HG03439 (cell line): ENCODE measurements around the gene SYT2.
"Not testable (repeated sequence)": the region's sequence is repeated elsewhere in the genome, so short reads cannot be mapped to it uniquely, and the experiment has no call there.

Experiments
- ATAC-seq: cut with Tn5 transposase; IDR thresholded peaks from one replicate; pipeline ENCODE4 v1.9.1; 2021; ENCODE audit warnings: mild to moderate bottlenecking, moderate library complexity; ENCODE audit not compliant: unreplicated experiment

Gene SYT2

DNA sequence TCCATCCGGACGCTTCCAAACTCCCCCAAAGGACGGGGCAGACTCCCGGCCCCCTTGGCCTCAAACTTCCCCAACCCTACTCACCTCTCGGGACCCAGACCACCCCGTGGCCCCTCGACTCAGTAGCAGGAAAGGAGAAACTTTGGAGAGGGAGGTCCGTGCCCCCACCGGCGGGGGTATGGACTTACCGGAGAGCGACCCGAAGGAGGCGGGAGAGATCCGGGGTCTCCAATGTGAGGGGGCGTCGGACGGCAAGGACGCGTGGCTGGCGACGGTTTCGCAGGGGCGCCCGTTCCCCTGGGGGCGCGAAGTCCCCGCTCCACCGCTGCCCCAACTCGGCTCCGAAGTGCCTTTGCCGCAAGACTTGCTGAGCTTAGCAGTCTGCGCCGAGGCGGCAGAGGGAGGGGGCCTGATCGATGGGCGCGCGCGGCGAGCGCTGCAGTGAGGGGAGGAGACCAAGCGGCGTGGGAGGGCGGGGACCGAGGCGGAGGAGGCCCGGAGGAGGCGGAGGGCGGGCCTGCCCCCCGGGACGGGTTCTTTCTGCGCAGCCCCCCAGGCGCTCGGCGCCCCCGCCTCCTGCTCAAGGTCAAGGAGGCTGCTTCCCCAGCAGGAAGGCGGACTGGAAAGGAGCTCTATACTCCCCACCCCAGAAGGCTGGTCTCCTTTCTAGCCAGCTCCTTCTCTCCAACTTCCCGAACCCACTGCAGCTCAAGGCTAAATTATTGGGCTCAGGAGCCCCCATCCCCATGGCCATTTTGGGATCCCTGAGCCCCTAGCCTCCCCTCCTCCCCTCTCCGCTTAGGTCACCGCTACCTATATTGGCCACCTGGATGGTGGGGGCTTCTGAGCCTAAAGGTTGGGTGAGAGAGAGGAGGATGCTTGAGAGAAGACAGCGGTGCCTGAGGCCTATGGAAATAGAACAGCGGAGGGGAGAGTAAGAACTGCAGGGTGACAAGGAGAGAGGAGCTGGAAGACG is at the start of gene SYT2:
SYT2 (minus strand) TSS at position 385 of the 976 bp plus-strand sequence. CDS start 104,682 bp downstream, outside the sequence.
- no peak for ATAC-seq

DNA sequence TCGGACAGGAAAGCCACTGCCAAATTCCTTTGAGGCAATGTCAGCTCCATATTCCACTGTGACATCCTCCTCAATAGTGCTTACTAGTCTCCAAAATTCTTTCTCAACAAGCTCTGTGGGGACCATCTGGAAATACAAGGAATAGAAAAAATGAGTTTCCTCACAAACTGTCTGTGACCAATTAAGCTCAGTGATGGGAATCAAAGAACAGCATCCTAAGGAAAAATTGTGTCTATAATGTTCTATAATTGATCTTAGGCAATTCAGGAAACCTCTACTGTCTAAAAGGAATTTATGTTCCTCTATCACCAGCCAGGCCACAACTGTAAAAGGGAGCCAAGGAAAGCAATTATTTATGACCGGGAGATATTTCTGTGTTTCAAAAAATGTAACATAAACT is 46.1 kb upstream of the SYT2 start:
- ATAC-seq, result no peak

DNA sequence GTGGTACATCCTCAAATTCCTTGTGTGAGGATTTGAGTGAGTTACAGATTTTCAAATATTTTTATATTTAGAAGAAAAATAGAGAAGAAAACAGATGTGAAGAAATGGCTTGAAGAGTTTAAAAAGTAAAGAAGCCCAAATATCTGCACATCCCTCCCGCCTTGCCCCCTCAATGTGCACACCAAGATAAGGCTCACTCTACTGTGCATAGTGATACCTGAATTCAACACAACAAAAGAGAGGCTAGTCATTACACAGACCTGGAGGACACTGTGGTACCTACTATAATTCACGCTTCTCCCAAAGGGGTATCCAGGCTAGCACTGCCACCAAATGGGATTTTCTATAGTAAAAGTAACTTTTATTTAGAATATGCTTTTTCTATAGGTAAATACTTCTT is 44.0 kb upstream of the SYT2 start:
- no peak for ATAC-seq

DNA sequence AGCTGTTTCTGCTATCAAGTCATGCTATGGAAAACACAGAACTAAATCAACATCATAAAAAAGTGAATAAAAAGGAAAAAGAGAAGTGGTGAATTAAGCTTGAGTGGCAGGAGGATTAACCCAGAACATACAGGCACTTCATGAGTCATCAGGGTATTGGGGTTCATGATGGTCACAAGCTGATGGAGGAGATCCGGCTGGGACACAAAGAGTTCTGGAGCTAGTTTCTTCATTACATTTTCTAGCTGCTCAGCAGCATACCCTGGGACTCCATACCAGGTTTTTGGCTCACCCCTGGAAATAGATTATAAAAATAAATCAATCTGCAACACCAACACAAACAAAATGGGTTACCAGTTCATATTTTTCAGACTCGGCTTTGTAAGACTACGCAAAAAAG is 42.5 kb upstream of the SYT2 start:
- ATAC-seq, result no peak

DNA sequence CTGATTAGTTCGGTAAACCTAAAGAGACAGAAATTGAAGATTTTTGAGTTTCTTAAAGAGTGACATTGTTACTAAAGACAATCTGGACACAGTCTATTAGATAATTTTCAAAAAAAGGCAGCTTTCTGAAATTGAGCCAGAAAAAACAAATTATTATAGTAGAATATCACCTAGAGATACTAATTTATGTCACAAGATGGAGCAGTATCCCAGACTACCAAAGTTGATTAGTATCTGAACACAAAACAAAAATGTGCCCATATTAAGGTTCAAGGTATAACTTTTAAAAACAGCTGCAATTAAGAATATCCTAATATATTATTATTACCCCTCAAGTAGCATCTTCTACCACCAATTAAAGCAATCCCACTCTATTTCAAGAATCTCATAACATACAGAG is 40.5 kb upstream of the SYT2 start:
- no peak for ATAC-seq

DNA sequence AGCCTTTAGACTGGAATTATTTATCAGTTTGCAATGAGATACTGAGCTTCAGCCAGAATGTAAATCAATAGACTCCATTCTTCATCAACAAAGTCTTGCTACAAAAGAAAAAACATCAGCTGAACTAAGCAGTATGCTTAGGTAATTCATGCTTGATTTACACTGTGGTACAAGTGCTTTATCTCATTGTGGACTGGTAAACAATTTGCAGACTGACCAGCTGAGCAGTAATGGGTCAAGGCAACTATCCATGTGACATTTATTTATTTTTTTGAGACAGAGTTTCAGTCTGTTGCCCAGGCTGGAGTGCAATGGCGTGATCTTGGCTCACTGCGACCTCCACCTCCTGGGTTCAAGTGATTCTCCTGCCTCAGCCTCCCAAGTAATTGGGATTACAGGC is 39.8 kb upstream of the SYT2 start:
- ATAC-seq, result no peak

DNA sequence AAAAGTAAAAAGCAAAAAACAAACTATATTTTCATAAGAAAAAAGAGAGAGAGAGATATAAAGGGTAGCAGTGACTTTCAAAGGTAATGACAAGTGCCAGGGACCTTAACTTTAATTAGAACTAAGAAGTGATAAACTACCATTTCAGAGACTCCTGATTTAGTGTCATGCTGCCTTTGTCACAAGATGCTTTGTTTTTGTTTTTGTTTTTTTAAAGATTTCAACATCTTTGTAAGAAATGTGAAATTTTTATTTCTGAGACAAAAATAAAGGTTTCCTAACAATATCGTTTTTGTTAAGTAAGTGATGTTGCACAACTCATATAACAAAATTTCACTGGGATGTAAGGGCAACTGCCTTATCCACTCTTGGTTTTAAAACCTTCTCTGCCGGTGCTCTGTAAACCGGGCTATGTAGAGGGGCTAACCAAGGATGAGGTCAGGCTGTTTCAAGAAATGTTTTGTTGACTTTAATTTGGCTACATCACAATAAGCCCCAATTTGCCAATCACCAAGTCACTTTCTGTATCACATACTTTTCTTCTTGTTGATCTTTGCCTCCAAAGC is 35.2 kb upstream of the SYT2 start:
- ATAC-seq, result no peak

DNA sequence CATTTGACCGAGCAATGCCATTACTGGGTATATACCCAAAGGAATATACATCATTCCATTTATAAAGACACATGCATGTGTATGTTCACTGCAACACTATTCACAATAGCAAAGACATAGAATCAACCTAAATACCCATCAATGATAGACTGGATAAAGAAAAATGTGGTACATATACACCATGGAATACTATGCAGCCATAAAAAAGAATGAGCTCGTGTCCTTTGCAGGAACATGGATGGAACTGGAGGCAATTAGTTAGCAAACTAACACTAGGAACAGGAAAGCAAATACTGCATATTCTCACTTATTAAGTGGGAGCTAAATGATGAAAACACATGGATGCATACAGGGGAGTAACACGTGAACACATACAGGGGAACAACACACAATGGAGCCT is 34.5 kb upstream of the SYT2 start:
- not testable (repeated sequence) for ATAC-seq

DNA sequence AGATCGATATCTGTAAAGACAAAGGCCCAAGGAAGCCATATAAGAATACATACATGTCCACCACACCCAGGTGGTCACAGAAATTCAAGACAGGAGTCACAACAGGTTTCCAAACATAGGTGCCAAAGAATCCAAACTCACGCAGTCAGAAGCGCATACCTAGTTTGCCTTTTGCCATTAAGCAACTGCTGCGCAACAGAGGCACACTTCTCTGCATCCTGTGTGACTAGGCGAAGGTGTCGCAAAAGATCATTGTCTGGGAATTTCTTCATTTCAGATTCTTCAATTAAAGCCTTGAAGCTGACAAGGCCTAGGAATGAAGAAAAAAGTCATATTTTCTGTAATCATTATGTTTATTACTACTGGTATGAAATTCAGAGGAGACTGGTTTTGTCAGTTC is 32.2 kb upstream of the SYT2 start:
- no peak for ATAC-seq

DNA sequence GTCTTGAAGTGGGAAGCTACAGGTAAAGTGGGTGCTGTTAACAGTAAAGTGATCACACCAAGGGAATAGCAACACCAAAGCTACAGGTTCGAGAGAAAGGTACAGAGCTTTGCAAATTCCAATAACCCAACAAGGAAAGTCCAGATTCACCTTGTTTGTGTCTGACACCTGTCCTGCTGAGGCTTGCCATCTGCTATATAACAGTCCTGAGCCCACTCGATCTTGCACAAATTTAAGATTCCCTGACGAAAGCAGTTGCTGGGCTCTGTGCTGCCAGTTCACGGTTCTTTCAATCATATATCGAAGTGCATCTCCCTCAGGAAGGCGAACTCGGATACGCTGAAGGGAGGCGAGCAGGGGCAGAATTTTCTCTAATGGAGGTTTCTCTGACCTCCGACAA is 23.0 kb upstream of the SYT2 start:
- no peak for ATAC-seq

DNA sequence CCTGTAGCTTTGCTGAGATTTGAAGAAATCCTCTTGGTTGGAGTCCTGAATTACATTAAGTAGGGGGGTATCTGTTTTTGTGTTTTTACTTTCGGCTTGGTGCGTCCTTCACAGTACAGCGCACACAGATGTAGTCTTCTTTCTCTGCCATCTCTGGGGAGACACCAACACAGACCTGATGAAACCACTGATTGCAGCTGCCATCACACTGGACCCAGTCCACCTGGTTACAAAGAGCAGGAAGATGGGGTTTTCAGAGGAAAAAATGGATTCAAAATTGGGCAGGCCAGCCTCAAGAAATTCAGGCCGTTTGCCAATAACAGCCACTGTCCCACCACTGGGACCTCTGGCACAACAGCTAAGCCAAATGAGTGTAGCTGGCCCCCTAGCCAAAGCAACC is 18.7 kb upstream of the SYT2 start:
- no peak for ATAC-seq

DNA sequence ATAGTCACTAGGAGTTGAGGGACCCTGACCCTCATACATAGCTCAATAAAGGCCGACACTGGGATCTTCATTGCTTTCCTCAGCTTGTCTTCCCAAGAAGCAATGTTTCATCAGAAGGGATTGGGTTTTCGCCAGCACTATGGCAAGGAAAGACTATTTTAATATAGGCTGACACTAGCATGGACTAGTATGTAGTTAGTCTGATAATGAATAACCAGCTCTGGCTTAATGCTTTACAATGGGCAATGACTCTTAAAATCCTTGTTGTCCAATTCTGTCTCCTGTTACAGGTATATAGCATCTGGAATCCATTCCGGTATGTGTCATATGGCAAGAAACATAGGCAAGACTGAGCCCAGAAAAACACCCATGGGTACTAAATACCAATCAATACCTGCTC is 15.3 kb upstream of the SYT2 start:
- ATAC-seq, result no peak

DNA sequence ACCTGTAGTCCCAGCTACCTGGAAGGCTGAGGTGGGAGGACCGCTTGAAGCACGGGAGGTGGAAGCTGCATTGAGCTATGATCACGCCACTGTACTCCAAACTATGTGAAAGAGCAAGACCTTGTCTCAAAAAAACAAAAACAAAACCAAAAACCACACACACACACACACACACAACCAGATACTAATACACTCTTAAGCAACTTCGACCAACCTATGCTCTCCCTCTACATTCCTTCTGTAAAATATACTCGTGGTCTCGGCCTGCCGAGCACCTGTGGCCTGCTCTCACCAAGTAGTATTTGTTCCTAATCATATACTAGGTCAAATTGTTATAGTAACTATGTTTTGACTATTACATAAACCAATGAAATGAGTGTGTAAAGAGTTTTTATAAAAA is 13.5 kb upstream of the SYT2 start:
- no peak for ATAC-seq

DNA sequence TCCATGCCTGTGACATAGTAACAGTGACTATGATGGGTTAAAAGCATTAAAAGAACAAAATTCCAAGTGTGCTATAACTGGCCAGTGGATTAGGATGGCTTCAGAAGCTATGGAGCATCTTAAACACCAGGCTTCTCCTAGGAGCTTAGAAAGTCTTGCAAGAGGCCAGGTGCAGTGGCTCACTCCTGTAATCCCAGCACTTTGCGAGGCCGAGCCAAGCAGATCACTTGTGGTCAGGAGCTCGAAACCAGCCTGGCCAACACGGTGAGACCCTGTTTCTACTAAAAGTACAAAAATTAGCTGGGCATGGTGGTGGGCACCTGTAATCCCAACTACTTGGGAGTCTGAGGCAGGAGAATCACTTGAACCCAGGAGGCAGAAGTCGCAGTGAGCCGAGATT is 12.8 kb upstream of the SYT2 start:
- ATAC-seq, result not testable (repeated sequence)

DNA sequence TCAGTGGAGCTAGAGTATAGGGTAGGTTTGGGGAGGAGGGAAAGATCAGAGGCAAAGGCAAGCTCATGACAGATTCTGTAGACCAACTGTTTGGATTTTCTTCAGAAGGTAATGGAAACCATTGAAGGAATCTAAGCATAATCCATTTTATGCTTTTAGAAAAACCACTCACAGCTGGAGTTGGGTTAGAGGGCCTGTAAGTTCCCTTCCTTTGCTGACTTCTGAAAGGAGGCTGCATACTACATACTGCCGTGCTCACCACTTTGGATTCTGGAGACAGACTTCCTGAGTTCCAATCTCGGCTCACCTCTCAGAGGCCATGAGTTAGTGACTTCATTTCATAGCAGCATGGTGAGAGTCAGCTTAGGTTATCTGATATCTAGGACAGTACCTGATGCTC is 6.4 kb upstream of the SYT2 start:
- no peak for ATAC-seq

DNA sequence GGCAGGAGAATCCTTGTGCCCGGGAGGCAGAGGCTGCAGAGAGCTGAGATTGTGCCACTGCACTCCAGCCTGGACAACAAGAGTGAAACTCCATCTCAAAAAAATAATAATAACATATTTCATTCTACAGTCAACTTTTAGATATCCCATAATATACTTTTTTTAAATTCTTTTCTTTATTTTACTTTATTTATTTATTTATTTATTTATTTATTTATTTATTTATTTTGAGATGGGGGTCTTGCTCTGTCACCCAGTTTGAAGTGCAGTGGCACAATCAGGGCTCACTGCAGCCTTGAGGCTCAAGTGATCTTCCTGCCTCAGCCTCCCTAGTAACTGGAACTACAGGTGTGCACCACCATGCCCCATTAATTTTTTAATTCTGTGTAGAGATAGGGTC is 3.9 kb upstream of the SYT2 start:
- not testable (repeated sequence) for ATAC-seq

DNA sequence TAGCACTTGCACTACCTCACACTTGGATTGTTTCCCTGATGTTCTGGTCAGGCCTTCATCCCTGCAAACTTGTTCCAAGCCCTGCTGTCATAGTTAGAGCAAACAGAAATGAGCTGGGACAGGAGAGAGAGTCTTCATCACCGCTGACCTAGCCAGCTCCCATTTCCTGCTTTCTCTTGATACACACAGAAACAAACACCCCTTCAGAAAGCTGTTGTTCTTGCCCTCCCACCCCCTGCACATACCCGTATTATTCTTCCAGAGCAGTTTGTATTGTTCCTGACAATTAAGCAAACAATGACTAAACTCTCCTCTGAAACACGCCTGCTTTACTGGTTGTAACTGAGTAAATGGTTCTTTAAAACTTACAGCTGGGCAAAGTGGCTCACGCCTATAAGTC is 2.9 kb upstream of the SYT2 start:
- ATAC-seq, result no peak

DNA sequence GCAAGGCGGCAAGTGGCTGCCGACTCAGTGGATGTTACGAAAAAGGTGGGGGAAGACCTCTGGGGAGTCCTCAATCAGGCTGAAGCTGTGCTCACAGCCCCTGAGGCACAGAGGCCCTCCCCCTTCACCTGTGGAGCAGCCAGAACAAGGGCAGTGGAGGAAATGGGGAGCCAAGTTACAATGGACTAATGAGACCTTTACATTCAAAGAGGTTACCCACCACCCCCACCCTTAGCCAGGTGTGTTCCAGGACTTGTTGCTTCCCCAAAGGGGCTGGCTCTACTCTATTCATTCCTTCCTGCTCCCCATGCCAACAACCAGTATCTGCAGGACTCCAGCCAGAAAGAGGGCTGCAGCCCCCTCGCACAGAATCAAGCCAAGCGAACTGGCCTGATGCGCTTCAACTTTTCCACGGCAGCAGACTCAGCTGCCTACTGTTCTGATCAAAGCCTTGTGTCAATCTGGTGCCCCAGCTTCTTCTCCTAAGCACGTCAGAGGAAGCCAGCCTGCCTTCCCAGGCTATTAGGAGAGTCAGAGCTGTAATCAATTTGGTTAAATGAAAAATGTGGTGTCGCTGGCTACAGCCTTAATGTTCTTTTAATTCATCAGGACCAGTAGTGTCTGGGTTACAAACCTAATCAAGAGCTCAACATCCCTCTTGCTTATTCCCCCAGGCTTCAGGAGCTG is 1.8 kb upstream of the SYT2 start:
- no peak for ATAC-seq

DNA sequence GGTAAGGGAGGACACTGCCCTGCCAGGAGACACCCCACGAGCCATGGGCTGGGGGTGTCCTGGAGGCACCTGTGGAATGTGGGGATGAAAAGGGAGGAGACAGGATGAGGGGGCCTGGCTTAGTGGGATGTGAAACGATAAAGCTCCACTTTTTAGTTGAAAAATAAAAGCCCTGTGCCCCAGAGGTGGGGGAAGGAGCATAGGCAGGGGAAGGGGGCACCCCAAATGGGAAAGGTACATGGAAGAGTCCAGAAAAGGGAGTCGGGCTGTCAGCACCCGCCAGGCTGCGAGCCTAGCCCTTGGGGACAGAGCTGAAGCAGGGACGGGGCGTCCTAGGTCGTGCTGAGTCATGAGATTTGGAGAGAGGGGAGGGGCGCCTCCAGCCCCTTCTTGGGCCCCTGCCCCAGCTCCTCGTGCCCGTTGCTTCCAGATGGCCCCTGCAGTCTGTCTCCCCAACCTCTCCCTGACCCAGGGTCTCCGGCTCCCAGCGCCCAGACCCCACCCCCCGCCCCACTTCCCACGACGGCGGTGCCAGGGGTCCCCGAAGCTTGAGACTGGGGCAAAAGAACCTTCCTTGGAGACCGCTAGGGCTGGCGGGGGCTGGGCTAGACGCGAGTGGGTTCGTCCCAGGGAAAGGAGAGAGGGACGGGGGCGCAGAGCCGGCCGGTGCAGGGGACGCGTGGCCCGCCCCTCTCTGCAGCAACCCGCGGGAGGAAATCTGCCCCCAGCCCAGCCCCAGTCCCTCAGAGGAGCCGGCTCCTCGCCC is 795 bp downstream of the SYT2 start:
- no peak for ATAC-seq

DNA sequence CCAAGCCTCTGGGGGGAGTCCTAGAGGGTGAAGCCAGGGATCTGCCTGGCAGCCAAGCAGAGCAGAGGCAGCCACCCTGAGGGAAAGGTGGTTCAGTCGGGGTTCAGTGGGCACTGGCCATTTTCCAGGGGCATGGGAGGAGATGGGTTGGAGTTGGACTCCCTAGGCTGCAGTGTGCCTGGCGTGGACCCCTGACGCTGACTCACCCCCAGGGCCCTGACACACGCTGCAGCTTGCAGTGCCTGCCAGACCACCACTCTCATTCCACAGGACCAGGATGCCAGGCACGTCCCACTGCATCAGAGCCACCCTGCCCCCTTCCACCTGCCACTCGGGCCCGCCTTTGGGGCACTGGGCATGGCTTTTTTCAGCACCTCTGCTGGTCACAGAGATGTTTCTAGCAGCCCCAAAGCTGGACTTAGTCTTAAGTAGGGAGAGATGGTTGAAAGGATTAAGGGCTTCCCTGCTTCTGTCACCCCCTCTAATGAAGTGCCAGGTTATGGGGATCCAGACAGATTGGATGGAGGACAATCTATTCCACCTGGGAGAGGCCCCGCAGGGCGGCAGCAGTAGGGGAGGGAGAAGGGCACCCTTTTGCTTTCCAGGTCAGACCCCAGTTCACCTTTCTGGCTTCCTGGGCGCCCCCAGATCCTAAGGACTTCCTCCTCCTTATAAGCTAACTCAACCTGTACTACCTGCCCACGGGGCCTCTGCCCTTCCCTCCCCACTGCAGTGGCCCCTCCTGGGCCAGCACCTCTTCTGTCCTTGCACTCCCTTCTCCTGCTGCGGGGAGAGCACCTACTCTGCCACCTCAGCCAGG is 1.6 kb downstream of the SYT2 start:
- ATAC-seq, result no peak
